ENCODE measurements around the gene DHX40. TPM values are rescaled to one million over a fixed set of nuclear protein-coding genes. Genes with fewer than 3 reads are reported as not detected.

Gene DHX40
- total and polyA plus RNA-seq, 2 of the 8 experiments (the other 6 are each of a cell fraction or from before 2014, with no cell fraction given) = 13.5 to 28.3 TPM

- H2AFZ ChIP-seq (ENCODE audit: low read length) = no peak overlapping the region
- H2BK20ac ChIP-seq (ENCODE audit: low read length) = no peak overlapping the region
- CTCF ChIA-PET (ENCODE audit: partially characterized antibody) = no interaction called here
- H2BK15ac ChIP-seq (ENCODE audit: low read length) = no peak overlapping the region
- H2BK120ac ChIP-seq (replicated peaks; ENCODE audit: low read depth, low read length) = no peak overlapping the region
- H4K5ac ChIP-seq (ENCODE audit: insufficient read length, low read depth, low read length) = no peak overlapping the region
- H3K27ac ChIP-seq (ENCODE audit: low read depth, low read length) = no peak overlapping the region
- no peaks in the 10 kb centered on the region for H3K36me3 ChIP-seq (ENCODE audit: control insufficient read depth in 2 of 4, insufficient read depth in 4 of 4, low read length in 3 of 4)
- no peak overlapping the region for H2BK5ac ChIP-seq (ENCODE audit: low read depth, low read length)
- peaks cover 4% of the 10 kb centered on the region; the same call in 1 of the 2 replicates for H3K23me2 ChIP-seq (ENCODE audit: low read depth, low read length)
- 88% methylated on average over 2 of the region's 2 CpGs; no CpG with 5 or more reads in 1 of the 2 experiments for WGBS, 2 experiments (ENCODE audit: extremely low coverage in 1 of 2, insufficient coverage in 1 of 2, insufficient read length in 1 of 2, insufficient replicate concordance in 2 of 2, low coverage in 1 of 2, low lambda C conversion rate in 2 of 2, missing lambda C conversion rate in 1 of 2)
- H3K27me3 ChIP-seq (replicated peaks in 1 of 4; ENCODE audit: control insufficient read depth in 3 of 4, extremely low read depth in 1 of 4, insufficient read depth in 3 of 4, low read length in 3 of 4) = no peaks in the 10 kb centered on the region
- FAIRE-seq (no peak), DNase-seq (ENCODE audit: low read depth in 1 of 2, low spot score in 2 of 2) (no peak)
- H3K4ac ChIP-seq (replicated peaks; ENCODE audit: insufficient read length, low read depth, low read length) = no peak overlapping the region
- H4K91ac ChIP-seq (replicated peaks; ENCODE audit: insufficient read length, low read length) = no peak overlapping the region
- no peak overlapping the region for H3K18ac ChIP-seq (ENCODE audit: extremely low read depth, low read length)
- H3K4me3 ChIP-seq (ENCODE audit: extremely low read depth in 1 of 4, insufficient read depth in 2 of 4, low read depth in 3 of 4, low read length in 4 of 4) = no peak overlapping the region
- no peak overlapping the region for H3K9ac ChIP-seq (replicated peaks in 1 of 4; ENCODE audit: extremely low read depth in 1 of 4, low read depth in 3 of 4, low read length in 3 of 4)
- H4K8ac ChIP-seq (ENCODE audit: extremely low read depth, insufficient read depth, low read length) = no peak overlapping the region
- H2BK12ac ChIP-seq (ENCODE audit: low read depth, low read length) = no peak overlapping the region
- POLR2A ChIA-PET (ENCODE audit: partially characterized antibody) = interaction anchor here (0.6 kb wide), 1 partner anchor 446 kb away, joined by 3 read pairs; no protein-coding TSS in a partner anchor
- H3K9me3 ChIP-seq (ENCODE audit: insufficient read depth in 2 of 2, low read depth in 1 of 2, low read length in 1 of 2) = no peaks in the 10 kb centered on the region
- H3K56ac ChIP-seq (replicated peaks; ENCODE audit: insufficient read length, low read depth, low read length) = no peak overlapping the region
- no peak overlapping the region for H2AK5ac ChIP-seq (ENCODE audit: low read depth, low read length)
- H3K14ac ChIP-seq (ENCODE audit: insufficient read length) = no peak overlapping the region
- peaks cover 65 to 83% of the 10 kb centered on the region in 2 experiments for H3K79me2 ChIP-seq (ENCODE audit: control insufficient read depth in 1 of 2, insufficient read depth in 2 of 2, low read length in 2 of 2)
- H3K23ac ChIP-seq (ENCODE audit: insufficient read length) = no peak overlapping the region
- H4K20me1 ChIP-seq (replicated peaks in 1 of 2; ENCODE audit: control insufficient read depth in 1 of 2, insufficient read depth in 2 of 2, low read length in 2 of 2) = peaks cover 6 to 9% of the 10 kb centered on the region in 2 experiments
- H3K4me2 ChIP-seq (ENCODE audit: insufficient read depth in 1 of 2, low read depth in 2 of 2, low read length in 2 of 2) = peak overlapping the region in 1 of 2 experiments; percentile 12; a peak in 3 of 4 replicates
- peaks cover 0 to 2% (median 0%) of the 10 kb centered on the region in 4 experiments; a peak in 1 of 7 replicates for H3K4me1 ChIP-seq (replicated peaks in 1 of 4; ENCODE audit: control insufficient read depth in 3 of 4, insufficient read depth in 4 of 4, low read length in 3 of 4)
- no peaks in the 10 kb centered on the region for H3K79me1 ChIP-seq (ENCODE audit: low read depth, low read length)
- no peak for TF ChIP-seq ATF3 (IDR thresholded peaks at IDR 0.05; ENCODE audit: insufficient read depth, low read depth, low read length)
- no peak for TF ChIP-seq GABPA (IDR thresholded peaks at IDR 0.05; ENCODE audit: borderline replicate concordance, insufficient read depth, low read length)
- no peak for TF ChIP-seq TAF7 (optimal IDR thresholded peaks at IDR 0.05; ENCODE audit: borderline replicate concordance, low read depth, low read length)
- TF ChIP-seq POLR2A (IDR thresholded peaks at IDR 0.05; ENCODE audit: control extremely low read depth in 1 of 2, low read depth in 2 of 2, low read length in 2 of 2) = no peak
- TF ChIP-seq SIRT6 (IDR thresholded peaks at IDR 0.05; ENCODE audit: low read length) = no peak
- no peak for TF ChIP-seq SP1 (IDR thresholded peaks at IDR 0.05; ENCODE audit: low read depth, low read length)
Observed at GRCh38 chr17:59623151-59623550, 57.7 kb downstream of the DHX40 start.
